Fibroblast of skin of scalp (primary cell): ENCODE measurements around the gene PTPRN2.
"Not testable (repeated sequence)": the region's sequence is repeated elsewhere in the genome, so short reads cannot be mapped to it uniquely, and the experiment has no call there.

Source experiments
- DNase-seq: peaks from one replicate; pipeline ENCODE4 v3.0.0-alpha.2; 2013

Gene PTPRN2

GRCh38 chr7:157518514-157519175 is 1069.0 kb downstream of the PTPRN2 start:
- no peak for DNase-seq

- DNase-seq: no peak
Observed at GRCh38 chr7:157517782-157518513, 1069.7 kb downstream of the PTPRN2 start.

GRCh38 chr7:157516911-157517781 is 1070.5 kb downstream of the PTPRN2 start:
- no peak for DNase-seq

- DNase-seq: no peak
Observed at GRCh38 chr7:157516311-157516710, 1071.3 kb downstream of the PTPRN2 start.

- no peak for DNase-seq
Observed at GRCh38 chr7:157515342-157516041, 1072.1 kb downstream of the PTPRN2 start.

- DNase-seq: no peak
Observed at GRCh38 chr7:157514746-157515145, 1072.9 kb downstream of the PTPRN2 start.

GRCh38 chr7:157514306-157514705 is 1073.3 kb downstream of the PTPRN2 start:
- no peak for DNase-seq

GRCh38 chr7:157513682-157514081 is 1073.9 kb downstream of the PTPRN2 start:
- no peak for DNase-seq

- no peak for DNase-seq
Observed at GRCh38 chr7:157513162-157513621, 1074.4 kb downstream of the PTPRN2 start.

- no peak for DNase-seq
Observed at GRCh38 chr7:157509226-157509625, 1078.4 kb downstream of the PTPRN2 start.

GRCh38 chr7:157508477-157508881 is 1079.1 kb downstream of the PTPRN2 start:
- DNase-seq: no peak

GRCh38 chr7:157507987-157508386 is 1079.6 kb downstream of the PTPRN2 start:
- no peak for DNase-seq

- DNase-seq: no peak
Observed at GRCh38 chr7:157506268-157506667, 1081.4 kb downstream of the PTPRN2 start.

GRCh38 chr7:157505646-157506045 is 1082.0 kb downstream of the PTPRN2 start:
- DNase-seq: no peak

- DNase-seq: no peak
Observed at GRCh38 chr7:157503229-157503628, 1084.4 kb downstream of the PTPRN2 start.

- DNase-seq: no peak
Observed at GRCh38 chr7:157502701-157503111, 1084.9 kb downstream of the PTPRN2 start.

GRCh38 chr7:157501581-157501980 is 1086.0 kb downstream of the PTPRN2 start:
- no peak for DNase-seq

- not testable (repeated sequence) for DNase-seq
Observed at GRCh38 chr7:157500989-157501540, 1086.6 kb downstream of the PTPRN2 start.

- no peak for DNase-seq
Observed at GRCh38 chr7:157500171-157500960, 1087.3 kb downstream of the PTPRN2 start.

GRCh38 chr7:157499835-157500153 is 1087.8 kb downstream of the PTPRN2 start:
- no peak for DNase-seq

GRCh38 chr7:157499121-157499834 is 1088.3 kb downstream of the PTPRN2 start:
- DNase-seq: no peak
